OCI-LY7 (cell line): ENCODE measurements around the gene ZNF181.

Experiments used
- CTCF ChIP-seq: fragments of 200-600 bp; sonication (generic); conservative IDR thresholded peaks from 2 replicates; pipeline ENCODE4 v1.5.1; 2014; ENCODE audit warnings: mild to moderate bottlenecking, antibody characterized with exemption, low read length, moderate library complexity, mixed read lengths
- EZH2phosphoT487 ChIP-seq: fragments of 200-600 bp; sonication (generic); IDR thresholded peaks from 2 replicates; pipeline ENCODE4 v1.6.1; 2018; ENCODE audit warnings: low read depth, borderline replicate concordance, mild to moderate bottlenecking, mixed run types, antibody characterized with exemption, low read length, moderate library complexity, mixed read lengths

- no peak for TF ChIP-seq CTCF
- TF ChIP-seq EZH2phosphoT487: no peak
These were observed 25.3 kb downstream of the ZNF181 start for GRCh38 chr19:34759218-34759917.
